GM12875 (cell line): ENCODE data around the gene ZNF140.
A peak's percentile ranks its signal among the peaks of the same experiment; 100 is the strongest.

Source experiments
- H3K4me3 ChIP-seq: one replicate; pipeline ENCODE4 v1.5.1; 2011; ENCODE audit warnings: low read depth, low read length, control low read depth
- CTCF ChIP-seq: IDR thresholded peaks from 2 replicates; pipeline ENCODE4 v1.5.1; 2011; ENCODE audit warnings: low read depth, mild to moderate bottlenecking, control low read depth, inconsistent platforms, low read length, moderate library complexity, borderline replicate concordance; ENCODE audit not compliant: insufficient read depth

The ZNF140 gene

GRCh38 chr12:133130808-133131128, 50.0 kb downstream of the ZNF140 start:
- TF ChIP-seq CTCF = no peak
- peak overlapping the region; percentile 81 for H3K4me3 ChIP-seq

GRCh38 chr12:133135747-133136146, 55.0 kb downstream of the ZNF140 start:
- no peak for TF ChIP-seq CTCF
- no peak overlapping the region for H3K4me3 ChIP-seq

GRCh38 chr12:133145981-133146380, 65.3 kb downstream of the ZNF140 start:
- no peak for TF ChIP-seq CTCF
- no peak overlapping the region for H3K4me3 ChIP-seq

GRCh38 chr12:133156125-133156690, 75.5 kb downstream of the ZNF140 start:
- no peak overlapping the region for H3K4me3 ChIP-seq
- TF ChIP-seq CTCF = no peak
